ENCODE measurements around the gene VENTX.

Gene VENTX

DNA sequence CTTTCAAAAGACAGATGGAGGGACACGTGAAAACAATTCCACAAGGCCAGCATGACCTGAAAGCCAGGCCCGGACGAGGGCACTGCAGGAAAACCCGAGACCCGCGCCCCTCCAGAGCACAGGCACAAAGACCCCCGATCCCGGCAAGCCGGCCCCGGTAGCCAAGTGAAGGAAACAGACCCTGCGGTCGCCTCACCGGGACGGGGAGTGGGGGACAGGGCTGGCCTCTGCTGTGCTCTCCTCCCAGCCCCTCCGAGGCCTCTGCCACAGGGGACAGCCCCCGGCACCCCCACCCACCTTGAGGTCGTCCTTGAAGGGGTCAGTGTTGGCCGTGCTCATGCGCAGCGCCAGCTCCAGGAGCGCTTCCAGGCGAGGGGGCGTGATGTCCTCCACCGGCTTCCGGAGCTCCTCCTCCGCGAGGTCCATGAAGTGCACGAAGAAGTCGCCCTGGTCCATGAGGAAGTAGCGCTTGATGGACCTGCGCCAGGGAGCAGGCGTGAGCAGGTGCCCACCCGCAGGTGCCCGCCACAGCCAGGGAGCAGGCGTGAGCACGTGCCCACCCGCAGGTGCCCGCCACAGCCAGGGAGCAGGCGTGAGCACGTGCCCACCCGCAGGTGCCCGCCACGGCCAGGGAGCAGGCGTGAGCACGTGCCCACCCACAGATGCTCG, 50.3 kb downstream of the VENTX start:
- CTCF ChIA-PET, result no interaction called here

DNA sequence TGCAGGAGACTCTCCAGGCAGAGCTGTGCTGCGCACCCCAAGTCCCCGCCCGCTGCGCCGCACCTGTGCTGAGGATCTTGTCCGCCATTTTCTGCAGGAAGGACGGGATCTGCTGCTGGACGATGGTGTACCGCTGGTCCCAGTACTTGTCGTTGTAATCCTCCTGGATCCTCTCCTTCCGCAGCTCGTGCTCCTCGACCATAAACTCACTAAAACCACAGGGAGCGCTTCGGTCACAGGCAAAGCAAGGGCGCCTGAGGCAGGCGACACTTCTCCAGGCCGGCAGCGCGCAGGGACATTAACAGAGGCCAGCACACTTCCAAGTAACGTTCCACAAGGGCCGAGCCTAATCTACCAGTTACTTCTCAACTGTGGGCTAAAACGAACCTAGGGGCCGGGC, 52.1 kb downstream of the VENTX start:
- Histone ChIP-seq H3K9me3 (ENCODE audit: control insufficient read depth, insufficient read depth, low read depth, low read length) (no peaks in the 10 kb centered on the region), H3K27ac (ENCODE audit: extremely low read depth, low read depth, low read length) (no peak overlapping the region), H3K4me1 (ENCODE audit: control insufficient read depth, insufficient read depth, low read length) (no peaks in the 10 kb centered on the region), H3K4me3 (ENCODE audit: low read depth, low read length) (no peak overlapping the region), H3K36me3 (ENCODE audit: control insufficient read depth in 2 of 2, insufficient read depth in 1 of 2, low read length in 2 of 2) (peaks cover 12 to 80% of the 10 kb centered on the region in 2 experiments)
- CTCF ChIA-PET, result interaction anchor here (0.9 kb wide), 1 partner anchor 12 kb away, joined by 3 read pairs; no protein-coding TSS in a partner anchor
- POLR2A ChIA-PET, result no interaction called here
- TF ChIP-seq PRDM1 (tag by site-specific recombination; IDR thresholded peaks at IDR 0.05) (no peak), ZNF341 (tag by site-specific recombination; IDR thresholded peaks at IDR 0.05; ENCODE audit: low read depth) (no peak), ZNF843 (tag by site-specific recombination; IDR thresholded peaks at IDR 0.05) (no peak), GLI4 (tag by site-specific recombination; IDR thresholded peaks at IDR 0.05) (no peak), ZNF133 (tag by site-specific recombination; IDR thresholded peaks at IDR 0.05) (no peak), ZNF19 (tag by site-specific recombination; IDR thresholded peaks at IDR 0.05; ENCODE audit: low read depth) (no peak)
- TF ChIP-seq, protein P1, sequence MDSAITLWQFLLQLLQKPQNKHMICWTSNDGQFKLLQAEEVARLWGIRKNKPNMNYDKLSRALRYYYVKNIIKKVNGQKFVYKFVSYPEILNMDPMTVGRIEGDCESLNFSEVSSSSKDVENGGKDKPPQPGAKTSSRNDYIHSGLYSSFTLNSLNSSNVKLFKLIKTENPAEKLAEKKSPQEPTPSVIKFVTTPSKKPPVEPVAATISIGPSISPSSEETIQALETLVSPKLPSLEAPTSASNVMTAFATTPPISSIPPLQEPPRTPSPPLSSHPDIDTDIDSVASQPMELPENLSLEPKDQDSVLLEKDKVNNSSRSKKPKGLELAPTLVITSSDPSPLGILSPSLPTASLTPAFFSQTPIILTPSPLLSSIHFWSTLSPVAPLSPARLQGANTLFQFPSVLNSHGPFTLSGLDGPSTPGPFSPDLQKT (IDR thresholded peaks at IDR 0.05; ENCODE audit: borderline replicate concordance, low read depth, low read length), result no peak
- TF ChIP-seq, protein P2, sequence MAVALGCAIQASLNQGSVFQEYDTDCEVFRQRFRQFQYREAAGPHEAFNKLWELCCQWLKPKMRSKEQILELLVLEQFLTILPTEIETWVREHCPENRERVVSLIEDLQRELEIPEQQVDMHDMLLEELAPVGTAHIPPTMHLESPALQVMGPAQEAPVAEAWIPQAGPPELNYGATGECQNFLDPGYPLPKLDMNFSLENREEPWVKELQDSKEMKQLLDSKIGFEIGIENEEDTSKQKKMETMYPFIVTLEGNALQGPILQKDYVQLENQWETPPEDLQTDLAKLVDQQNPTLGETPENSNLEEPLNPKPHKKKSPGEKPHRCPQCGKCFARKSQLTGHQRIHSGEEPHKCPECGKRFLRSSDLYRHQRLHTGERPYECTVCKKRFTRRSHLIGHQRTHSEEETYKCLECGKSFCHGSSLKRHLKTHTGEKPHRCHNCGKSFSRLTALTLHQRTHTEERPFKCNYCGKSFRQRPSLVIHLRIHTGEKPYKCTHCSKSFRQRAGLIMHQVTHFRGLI (tag by site-specific recombination; IDR thresholded peaks at IDR 0.05), result no peak

More for the DNA sequence above, 50.3 kb downstream of the VENTX start:
- peaks cover 16 to 80% of the 10 kb centered on the region in 2 experiments for H3K36me3 ChIP-seq (ENCODE audit: control insufficient read depth in 2 of 2, insufficient read depth in 1 of 2, low read length in 2 of 2)
- H3K27ac ChIP-seq (ENCODE audit: extremely low read depth, low read depth, low read length), result no peak overlapping the region
- no peaks in the 10 kb centered on the region for H3K4me1 ChIP-seq (ENCODE audit: control insufficient read depth, insufficient read depth, low read length)
- H3K9me3 ChIP-seq (ENCODE audit: control insufficient read depth, insufficient read depth, low read depth, low read length), result no peaks in the 10 kb centered on the region
- TF ChIP-seq RBAK (tag by site-specific recombination; IDR thresholded peaks at IDR 0.05) (no peak), ZNF670 (tag by site-specific recombination; IDR thresholded peaks at IDR 0.05; ENCODE audit: low read depth) (no peak), ZNF544 (tag by site-specific recombination; IDR thresholded peaks at IDR 0.05) (no peak), ZNF404 (tag by site-specific recombination; IDR thresholded peaks at IDR 0.05) (no peak), KLF16 (tag by site-specific recombination; IDR thresholded peaks at IDR 0.05) (no peak), ZNF155 (tag by site-specific recombination; IDR thresholded peaks at IDR 0.05) (no peak), ZNF626 (tag by site-specific recombination; IDR thresholded peaks at IDR 0.05) (no peak), ZNF223 (tag by site-specific recombination; IDR thresholded peaks at IDR 0.05) (no peak)
- TF ChIP-seq, protein P3, sequence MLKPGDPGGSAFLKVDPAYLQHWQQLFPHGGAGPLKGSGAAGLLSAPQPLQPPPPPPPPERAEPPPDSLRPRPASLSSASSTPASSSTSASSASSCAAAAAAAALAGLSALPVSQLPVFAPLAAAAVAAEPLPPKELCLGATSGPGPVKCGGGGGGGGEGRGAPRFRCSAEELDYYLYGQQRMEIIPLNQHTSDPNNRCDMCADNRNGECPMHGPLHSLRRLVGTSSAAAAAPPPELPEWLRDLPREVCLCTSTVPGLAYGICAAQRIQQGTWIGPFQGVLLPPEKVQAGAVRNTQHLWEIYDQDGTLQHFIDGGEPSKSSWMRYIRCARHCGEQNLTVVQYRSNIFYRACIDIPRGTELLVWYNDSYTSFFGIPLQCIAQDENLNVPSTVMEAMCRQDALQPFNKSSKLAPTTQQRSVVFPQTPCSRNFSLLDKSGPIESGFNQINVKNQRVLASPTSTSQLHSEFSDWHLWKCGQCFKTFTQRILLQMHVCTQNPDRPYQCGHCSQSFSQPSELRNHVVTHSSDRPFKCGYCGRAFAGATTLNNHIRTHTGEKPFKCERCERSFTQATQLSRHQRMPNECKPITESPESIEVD (tag by site-specific recombination; IDR thresholded peaks at IDR 0.05), result no peak
- TF ChIP-seq, protein P4, sequence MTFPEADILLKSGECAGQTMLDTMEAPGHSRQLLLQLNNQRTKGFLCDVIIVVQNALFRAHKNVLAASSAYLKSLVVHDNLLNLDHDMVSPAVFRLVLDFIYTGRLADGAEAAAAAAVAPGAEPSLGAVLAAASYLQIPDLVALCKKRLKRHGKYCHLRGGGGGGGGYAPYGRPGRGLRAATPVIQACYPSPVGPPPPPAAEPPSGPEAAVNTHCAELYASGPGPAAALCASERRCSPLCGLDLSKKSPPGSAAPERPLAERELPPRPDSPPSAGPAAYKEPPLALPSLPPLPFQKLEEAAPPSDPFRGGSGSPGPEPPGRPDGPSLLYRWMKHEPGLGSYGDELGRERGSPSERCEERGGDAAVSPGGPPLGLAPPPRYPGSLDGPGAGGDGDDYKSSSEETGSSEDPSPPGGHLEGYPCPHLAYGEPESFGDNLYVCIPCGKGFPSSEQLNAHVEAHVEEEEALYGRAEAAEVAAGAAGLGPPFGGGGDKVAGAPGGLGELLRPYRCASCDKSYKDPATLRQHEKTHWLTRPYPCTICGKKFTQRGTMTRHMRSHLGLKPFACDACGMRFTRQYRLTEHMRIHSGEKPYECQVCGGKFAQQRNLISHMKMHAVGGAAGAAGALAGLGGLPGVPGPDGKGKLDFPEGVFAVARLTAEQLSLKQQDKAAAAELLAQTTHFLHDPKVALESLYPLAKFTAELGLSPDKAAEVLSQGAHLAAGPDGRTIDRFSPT (tag by site-specific recombination; IDR thresholded peaks at IDR 0.05), result no peak
- no peak overlapping the region for H3K4me3 ChIP-seq (ENCODE audit: low read depth, low read length)
- POLR2A ChIA-PET, result no interaction called here
